GM19043 (cell line): ENCODE data around the gene SLC4A9.
"Not testable (repeated sequence)": the region's sequence is repeated elsewhere in the genome, so short reads cannot be mapped to it uniquely, and the experiment has no call there.

Source experiments
- ATAC-seq: cut with Tn5 transposase; IDR thresholded peaks from one replicate; pipeline ENCODE4 v1.9.1; 2021; ENCODE audit warnings: low read depth; ENCODE audit not compliant: unreplicated experiment

The SLC4A9 gene

DNA sequence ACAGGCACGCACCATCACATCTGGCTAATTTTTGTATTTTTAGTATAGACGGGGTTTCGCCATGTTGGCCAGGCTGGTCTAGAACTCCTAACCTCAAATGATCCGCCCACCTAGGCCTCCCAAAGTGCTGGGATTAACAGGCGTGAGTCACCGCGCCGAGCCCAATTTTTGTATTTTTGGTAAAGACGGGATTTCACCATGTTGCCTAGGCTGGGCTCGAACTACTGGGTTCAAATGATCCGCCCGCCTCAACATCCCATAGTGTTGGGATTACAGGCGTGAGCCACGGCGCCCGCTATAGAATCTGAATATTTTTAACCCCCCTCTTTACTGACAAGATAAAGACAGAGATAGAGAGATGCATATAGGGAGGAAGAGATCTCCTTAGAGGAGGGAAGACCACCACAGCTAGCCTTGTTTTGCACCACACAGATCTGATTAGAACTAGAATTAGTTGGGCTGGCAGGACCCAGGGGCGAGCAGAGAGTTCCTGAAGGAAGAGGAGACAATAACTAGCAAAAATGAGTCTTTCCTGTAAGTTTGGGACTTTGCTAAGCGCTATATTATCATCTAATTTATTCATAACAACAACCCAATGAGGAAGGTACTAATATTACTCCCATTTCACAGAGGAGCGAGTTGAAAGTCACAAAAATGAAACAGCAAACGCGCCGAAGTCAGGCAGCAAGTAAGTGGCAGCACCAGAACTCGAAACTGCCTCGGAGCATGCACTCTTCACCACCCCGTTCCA lies 40.2 kb downstream of the SLC4A9 start:
- ATAC-seq: peak; percentile 0

GRCh38 chr5:140400730-140401361 lies 40.9 kb downstream of the SLC4A9 start:
- peak; percentile 57 for ATAC-seq

DNA sequence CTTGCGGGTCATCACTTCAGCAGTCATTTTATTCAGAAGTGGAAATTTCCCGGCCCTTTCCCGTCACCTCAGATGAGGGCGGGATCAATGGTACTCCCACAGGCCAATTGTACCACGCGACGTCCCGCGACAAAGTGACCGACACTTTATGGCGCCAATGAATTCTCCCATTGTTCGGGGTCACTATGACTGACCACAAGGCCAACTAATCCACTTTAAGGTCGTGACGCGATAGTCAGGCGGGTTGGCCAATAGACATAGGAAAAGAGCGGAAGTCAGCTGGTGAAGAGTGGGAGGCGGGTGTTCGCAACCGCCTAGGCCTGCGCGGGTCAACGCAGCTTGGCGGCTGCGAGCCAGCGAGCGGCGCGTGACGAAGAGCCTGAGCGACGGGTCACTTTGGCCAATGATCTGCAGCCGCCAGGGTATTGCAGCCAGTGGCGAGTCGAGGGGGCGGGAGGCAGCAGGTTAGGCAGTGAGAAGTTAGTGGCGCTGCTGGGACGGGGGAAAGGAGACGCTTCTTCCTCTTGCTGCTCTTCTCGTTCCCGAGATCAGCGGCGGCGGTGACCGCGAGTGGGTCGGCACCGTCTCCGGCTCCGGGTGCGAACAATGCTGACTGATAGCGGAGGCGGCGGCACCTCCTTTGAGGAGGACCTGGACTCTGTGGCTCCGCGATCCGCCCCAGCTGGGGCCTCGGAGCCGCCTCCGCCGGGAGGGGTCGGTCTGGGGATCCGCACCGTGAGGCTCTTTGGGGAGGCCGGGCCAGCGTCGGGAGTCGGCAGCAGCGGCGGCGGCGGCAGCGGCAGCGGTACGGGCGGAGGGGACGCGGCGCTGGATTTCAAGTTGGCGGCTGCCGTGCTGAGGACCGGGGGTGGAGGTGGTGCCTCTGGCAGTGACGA lies 41.6 kb downstream of the SLC4A9 start, which contains the start of gene ANKHD1:
Gene ANKHD1, plus strand, starts transcription at position 472 of the 896 bp plus-strand sequence. Its CDS starts 135 bp downstream, at position 607.
- peak; percentile 83 for ATAC-seq

GRCh38 chr5:140402258-140403074 lies 42.5 kb downstream of the SLC4A9 start:
- ATAC-seq: no peak

GRCh38 chr5:140403613-140404012 lies 43.6 kb downstream of the SLC4A9 start:
- ATAC-seq: no peak

GRCh38 chr5:140408750-140409241 lies 48.8 kb downstream of the SLC4A9 start:
- ATAC-seq: no peak

- ATAC-seq: no peak
Measured at GRCh38 chr5:140413230-140413629, 53.2 kb downstream of the SLC4A9 start.

DNA sequence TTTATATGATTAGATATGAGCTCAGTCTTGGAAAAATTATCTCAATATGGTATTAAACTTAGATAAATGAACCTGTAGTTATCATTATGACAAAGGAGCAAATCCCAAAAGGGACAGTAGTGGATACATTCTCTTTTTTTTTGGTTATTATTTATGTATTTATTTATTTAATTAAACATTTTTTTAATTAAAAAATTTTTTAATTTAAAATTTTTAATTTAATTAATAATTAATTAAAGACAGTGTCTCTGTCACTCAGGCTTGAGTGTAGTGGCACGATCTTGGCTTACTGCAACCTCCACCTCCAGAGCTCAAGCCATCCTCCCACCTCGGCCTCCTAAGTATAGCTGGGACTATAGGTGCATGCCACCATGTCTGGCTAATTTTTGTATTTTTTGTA lies 57.2 kb downstream of the SLC4A9 start:
- no peak for ATAC-seq

DNA sequence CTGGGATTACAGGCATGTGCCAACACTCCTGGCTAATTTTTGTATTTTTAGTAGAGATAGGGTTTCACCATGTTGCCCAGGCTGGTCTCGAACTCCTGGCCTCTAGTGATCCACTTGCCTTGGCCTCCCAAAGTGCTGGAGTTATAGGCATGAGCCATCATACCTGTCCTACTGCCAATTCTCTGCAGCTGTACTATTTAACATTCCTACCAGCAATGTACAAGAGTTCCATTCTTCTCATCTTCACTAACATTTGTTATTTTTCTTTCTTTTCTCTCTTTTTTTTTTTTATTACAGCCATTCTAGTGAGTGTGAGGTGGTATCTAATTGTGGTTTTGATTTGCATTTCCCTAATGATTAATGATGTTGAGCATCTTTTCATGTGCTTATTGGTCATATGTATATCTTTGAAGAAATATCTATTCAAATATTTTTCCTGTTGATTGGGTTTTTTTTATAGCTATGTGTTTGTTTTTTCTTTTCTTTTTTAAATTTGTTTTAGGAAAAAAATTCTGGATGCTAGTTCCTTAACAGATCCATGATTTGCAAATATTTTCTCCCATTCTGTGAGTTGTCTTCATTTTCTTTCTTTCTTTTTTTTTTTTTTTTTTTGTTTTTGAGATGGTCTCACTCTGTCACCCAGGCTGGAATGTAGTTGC lies 59.0 kb downstream of the SLC4A9 start:
- ATAC-seq: no peak

DNA sequence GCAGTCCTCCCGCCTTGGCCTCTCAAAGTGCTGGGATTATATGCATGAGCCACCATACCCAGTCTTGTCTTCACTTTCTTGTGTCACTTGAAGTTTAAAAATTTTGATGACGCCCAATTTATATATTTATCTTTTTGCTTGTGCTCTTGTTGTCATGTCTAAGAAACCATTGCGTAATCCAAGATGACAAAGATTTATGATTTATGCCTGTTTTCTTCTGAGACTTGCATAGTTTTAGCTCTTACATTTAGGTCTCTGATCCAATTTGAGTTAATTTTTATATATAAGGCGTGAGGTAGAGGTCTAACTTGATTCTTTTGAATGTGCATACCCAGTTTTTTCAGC lies 60.2 kb downstream of the SLC4A9 start:
- no peak for ATAC-seq

DNA sequence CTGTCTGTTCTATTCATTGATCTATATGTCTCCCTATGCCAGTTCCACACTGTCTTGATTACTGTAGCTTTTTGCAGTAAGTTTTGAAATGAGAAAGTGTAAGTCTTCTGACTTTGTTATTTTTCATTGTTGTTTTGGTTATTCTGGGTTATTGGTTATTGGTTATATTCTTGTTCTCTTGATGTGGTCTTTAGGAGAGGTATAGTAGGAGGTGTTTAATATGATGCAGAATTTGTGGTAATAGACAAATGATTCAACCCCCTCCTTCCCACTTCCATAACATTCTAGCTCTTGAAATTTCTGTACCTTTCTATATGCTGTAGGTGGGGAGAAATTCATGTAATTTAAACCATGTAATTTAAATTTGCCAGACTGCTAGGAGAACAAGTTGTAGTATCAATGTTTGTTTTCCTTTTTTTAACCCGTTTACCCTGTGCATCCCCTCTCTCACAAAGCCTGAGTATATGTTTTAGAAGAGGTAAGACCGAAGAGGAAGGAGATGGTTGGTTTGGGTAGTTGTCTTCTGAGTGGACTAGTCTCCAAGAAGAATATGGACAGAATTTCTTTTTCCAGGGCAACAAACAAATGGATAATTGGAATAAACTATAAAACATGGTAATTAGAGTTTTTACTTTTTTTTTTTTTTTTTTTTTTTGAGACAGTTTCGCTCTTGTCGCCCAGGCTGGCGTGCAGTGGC lies 60.8 kb downstream of the SLC4A9 start:
- ATAC-seq: no peak

- ATAC-seq: not testable (repeated sequence)
Measured at GRCh38 chr5:140421375-140421774, 61.4 kb downstream of the SLC4A9 start.

- no peak for ATAC-seq
Measured at GRCh38 chr5:140423609-140424008, 63.6 kb downstream of the SLC4A9 start.

DNA sequence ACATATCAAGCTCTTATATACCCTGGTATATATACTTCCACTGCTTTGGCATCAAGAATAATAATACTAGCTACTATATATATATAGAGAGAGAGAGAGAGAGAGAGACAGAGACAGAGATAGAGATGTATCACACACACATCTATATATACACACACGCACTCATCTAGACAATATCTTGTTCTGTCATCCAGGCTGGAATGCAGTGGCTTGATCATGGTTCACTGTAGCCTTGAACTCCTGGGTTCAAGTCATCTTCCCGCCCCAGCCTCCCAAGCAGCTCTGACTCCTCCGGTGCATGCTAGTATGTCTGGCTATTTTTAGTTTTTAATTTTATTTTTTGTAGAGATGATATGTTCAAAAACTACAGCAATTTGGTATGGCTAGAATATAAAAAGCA lies 64.1 kb downstream of the SLC4A9 start:
- ATAC-seq: no peak
